UCSD-AML1 (cell line): ENCODE results near the gene RALA.

Experiments used
- DNase-seq: peaks from one replicate; lab custom pipeline; 2025; ENCODE audit not compliant: unreplicated experiment; lab: John Stamatoyannopoulos, UW

RALA gene, protein sequence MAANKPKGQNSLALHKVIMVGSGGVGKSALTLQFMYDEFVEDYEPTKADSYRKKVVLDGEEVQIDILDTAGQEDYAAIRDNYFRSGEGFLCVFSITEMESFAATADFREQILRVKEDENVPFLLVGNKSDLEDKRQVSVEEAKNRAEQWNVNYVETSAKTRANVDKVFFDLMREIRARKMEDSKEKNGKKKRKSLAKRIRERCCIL

DNA sequence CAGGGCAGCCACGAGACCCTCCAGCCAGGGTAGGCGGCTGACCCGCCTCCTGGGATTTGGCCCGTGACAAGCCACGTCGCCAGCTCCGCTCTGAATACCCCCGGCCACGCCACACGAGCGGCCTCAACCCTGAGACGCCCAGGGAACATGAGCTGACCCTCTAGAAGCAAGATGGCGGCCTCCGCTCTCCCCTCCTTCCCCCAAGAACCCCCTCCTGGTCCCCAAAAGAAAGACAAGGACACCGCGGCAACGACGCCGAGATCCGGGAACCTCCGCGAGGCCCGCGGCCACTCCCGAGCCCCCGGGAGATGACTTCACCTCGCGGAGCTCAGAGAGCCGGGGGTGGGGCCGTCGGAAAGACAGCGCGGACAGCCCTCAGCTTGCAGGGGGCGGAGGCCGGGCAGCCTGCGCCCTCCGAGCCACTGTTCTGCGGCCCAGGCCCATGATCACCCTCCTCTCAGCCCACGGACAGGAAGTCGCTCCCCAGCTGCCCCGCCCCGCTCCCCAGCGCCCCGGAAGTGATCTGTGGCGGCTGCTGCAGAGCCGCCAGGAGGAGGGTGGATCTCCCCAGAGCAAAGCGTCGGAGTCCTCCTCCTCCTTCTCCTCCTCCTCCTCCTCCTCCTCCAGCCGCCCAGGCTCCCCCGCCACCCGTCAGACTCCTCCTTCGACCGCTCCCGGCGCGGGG is at the start of gene RALA:
Gene RALA (plus strand): TSS at position 526 of the 685 bp plus-strand sequence. CDS start 63,096 bp downstream, outside the sequence.
- peak; percentile 86 for DNase-seq

DNA sequence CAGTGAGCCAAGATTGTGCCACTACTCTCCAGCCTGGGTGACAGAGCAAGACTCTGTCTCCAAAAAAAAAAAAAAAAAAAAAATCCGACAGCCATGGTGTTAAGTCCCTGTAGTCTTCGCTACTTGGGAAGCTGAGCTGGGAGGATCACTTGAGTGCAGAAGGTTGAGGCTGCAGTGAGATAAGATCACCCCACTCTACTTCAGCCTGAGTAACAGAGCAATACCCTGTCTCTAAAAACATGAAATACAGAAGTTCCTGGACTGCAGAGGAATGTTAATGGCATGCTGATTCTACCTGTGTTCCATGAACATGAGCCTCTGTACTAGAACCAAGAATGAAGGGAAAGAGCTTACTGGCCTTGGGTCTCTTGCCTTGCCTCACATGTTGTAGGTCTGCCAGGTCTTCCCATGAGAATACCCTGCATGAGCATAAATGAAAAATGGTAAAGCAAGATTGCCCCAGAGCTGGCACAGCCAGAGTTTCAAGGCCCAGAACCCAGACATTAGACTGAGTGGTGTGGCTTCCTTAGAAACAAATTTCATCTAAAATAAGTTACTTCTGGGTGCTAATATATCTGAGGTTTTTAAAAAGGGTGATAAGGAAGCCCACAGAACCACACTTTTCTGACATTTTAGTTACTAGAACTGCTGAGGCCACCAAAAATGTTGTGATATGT is 48.6 kb upstream of the RALA start:
- no peak for DNase-seq

DNA sequence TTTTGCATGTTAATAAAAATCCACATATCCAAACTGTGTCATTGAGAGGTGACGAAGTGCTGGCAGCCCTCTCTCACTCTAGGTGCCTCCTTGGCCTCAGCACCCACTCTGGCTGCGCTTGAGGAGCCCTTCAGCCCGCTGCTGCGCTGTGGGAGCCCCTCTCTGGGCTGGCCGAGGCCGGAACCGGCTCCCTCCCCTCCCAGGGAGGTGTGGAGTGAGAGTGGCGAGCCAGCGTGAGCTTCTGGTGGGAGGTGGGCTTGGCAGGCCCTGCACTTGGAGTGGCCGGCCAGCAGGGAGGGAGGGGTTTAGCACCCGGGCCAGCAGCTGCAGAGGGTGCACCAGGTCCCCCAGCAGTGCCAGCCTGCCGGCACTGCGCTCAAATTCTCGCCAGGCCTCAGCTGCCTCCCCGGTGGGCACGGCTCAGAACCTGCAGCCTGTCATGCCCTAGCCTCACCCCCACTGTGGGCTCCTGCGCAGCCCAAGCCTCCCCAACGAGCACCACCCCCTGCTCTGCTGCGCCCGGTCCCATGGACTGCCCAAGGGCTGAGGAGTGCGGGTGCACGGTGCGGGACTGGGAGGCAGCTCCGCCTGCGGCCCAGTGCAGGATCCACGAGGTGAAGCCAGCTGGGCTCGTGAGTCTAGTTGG is 46.0 kb upstream of the RALA start:
- DNase-seq: no peak

DNA sequence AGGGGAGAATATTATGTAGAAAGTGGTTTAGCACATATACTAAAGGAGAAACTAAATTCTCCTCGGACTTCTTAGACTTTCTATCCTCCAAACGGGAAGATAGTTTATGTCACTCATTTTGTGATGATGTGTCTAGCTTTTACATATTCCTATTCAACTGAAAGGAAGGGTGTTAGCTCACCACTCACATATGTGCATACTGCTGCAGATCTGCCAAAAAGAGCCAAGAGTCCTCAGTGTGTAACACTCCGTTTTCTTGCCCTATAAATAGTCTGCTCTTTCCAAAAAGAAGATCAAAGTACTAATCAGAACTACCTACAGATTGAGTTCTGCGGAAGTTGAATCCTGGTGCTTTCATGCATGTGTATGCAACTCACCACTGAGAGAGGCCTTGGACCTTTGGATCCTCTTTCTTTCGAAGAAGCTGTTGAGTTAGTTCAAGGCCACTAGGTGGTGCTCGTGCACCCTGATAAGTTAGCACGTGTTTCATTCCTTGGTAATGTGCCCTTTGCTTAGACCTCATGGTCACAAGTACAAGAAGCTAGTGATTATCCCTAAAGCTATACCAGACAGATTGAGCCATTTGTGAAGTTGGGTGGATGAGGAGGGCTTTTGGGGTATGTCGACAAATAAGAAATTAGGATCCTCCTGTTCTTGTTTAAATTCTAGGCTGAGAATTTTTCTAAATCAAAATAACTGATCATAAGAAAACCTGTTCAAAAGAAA is 43.1 kb upstream of the RALA start:
- peak; percentile 54 for DNase-seq

DNA sequence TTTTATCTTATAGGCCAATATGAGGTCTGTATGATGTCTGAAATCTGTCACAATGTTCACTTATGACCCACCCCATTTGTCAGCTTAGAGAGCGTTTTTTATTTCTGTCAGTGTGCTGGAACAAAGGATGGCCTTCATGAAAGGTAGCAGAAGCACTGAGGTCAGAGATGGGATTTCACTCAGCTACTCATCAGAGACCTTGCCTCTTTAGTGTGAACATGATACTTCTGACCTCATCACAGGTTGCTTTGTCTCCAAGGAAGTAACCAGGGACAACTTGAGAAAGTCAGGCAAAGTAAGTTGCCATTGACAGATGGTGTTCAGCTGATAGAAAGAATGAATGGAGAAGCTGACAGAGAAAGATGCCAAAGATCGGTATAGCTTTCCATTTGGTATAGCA is 40.8 kb upstream of the RALA start:
- no peak for DNase-seq

DNA sequence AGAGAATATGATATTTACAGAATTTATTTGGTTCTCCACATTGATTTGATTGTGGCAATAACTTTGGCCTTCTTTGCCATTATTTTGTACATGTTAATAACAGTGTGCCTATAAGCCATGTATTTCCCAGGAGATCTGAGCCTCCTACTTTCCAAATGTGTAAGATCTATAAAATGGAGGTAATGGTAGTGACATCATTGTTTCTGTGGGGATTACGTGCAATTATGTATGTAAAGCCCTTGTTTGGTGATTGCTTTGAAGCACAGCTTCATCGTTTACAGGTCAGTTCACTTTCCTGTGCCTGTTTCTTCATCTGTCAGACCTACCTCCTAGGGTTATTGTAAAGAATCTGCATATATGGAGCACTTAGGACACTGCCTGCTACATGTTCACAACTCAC is 39.8 kb upstream of the RALA start:
- no peak for DNase-seq

DNA sequence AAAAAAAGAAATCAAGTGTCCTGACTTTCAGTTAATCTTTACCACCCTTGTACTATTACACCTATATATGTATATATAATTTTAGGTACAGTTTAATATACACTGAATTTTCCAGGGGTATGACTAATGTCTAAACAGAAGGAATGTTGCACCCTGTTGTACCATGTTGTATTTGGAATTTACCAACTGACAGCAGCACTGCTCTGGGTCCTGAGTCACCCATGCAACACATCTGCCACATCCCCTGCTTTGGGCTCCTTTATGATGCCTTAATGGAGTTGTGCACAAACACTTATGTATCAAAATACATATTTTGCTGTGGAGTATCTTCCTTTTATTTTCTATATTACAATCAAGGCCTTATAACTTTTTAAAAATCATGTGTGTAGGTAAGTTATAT is 36.0 kb upstream of the RALA start:
- no peak for DNase-seq

DNA sequence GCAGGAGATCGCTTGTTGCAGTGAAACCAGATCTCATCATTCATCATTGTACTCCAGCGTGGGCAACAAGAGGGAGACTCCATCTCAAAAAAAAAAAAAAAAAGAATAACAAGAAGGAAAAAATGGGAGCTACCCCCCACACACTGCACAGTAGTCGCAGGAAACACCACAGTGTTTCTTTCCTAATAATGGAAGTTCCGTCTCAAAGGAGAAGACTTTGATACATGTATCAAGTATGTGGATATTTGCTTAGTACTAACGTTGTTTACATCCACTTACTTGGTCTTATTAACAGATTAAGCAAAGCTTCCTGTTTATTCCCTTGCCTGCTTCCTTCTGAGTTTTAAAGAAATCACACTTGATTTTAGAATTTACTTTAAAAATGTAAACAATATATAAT is 35.0 kb upstream of the RALA start:
- no peak for DNase-seq

DNA sequence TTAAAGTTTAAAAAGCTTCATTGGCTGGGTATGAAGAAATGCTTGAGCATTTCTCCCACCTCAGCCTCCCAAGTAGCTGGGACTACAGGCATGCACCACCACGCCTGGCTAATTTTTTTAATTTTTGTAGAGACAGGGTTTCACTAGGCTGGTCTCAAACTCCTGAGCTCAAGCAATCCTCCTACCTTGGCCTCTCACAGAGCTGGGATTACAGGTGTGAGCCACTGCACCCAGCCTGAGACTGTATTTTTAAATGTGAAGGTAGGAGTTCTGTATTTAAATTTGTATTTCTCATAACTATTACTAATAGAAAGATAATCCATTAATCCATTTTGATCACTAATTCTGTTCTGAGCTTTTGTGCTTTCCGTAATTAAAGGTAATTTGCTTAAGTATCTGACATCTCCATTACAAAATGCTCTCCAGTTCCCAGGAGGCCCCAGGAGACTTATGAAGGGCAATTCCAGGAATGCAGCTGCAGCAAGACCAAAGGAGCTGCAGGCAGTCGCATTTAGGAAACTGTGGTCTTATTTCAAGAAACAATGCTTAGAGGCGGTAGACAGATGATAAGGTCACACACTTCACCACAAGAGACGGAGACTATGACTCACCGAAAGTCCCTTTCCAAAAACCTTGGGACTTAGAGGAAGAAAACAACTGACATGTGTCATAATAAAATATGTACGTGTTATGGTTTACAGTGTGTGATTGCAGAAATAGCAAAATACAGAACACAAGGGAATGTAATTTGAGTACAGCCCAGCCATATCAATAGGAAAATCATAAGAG is 33.9 kb upstream of the RALA start:
- DNase-seq: peak; percentile 43

DNA sequence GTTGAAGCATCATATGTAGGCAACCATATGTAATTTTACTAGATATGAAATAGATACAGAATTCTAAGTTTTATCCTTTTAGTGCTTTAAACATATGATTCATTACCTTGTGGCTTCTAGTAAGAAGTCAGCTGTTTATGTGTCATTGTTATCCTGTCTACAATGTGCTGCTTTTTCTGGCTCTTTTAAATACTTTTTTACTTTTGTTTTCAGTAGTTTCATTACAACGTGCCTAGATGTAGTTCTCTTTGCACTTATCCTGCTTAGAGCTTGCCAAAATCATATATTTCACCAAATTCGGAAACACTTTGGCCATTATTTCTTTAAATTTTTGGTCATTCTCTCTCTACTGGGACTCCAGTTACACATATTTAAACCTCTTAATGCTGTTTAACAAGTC is 30.8 kb upstream of the RALA start:
- DNase-seq: no peak

DNA sequence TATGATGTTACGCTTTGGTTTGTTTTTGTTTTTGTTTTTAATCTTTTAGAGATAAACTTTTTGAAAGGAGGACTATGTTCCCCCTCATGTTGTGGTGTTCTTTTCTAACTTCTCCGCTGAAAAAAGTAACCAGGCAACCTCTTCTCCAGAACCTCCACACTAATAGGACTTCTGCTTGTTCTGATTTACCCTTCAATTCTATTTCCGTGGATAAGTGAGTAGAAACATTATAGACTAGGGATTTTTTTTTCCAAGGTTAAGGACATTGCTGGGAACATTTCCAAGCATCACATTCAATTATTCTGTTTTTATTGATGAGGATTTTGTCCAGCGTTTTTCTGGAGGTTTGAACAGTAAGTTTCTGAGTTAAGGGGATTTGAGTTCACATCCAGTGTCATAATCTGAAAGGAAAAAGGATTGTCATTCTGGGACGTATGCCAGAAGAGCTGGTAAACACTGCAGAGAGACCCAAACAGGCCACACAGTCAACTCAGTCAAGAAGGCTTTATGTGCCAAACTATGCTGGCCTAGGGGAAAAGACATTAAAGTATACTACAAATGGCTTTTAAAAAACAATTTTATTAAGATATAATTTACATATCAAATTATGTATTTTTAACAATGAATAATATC is 28.3 kb upstream of the RALA start:
- DNase-seq: no peak

DNA sequence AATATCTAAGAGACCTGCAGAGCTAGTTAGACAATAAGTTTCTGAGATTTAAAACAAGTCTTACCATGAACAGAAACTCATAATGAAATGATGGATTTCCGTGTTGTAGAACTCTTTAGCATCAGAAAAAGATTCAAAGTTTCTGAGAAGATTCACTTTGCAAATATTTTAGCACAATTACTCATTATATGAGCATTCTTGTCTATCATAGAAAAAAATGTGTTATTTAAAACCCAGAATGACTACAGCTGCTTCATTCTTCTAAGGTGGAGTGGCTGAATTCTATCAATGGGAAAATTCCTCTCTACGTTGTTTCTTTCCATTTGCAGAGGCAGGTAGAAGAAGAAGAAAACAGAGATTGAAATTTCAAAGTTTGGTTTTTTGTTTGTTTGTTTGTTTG is 21.0 kb upstream of the RALA start:
- DNase-seq: no peak

DNA sequence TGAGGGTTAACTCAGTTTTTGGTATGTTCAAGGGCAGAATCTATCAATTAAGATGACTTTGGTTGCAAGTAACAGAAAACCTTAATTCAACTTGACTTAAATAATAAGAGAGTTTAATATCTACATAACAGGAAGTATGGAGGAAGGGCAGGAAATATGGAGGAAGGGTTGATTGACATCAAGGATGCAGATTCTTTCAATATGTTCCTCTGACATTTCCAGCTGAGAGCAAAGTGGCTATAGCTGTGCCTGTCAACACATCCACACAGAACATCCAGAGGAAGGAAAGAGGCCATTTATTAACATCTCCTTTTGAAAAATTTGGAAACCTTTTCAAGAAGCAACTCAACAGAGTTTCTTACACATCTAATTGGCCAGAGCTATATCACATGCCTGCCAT is 19.4 kb upstream of the RALA start:
- no peak for DNase-seq

DNA sequence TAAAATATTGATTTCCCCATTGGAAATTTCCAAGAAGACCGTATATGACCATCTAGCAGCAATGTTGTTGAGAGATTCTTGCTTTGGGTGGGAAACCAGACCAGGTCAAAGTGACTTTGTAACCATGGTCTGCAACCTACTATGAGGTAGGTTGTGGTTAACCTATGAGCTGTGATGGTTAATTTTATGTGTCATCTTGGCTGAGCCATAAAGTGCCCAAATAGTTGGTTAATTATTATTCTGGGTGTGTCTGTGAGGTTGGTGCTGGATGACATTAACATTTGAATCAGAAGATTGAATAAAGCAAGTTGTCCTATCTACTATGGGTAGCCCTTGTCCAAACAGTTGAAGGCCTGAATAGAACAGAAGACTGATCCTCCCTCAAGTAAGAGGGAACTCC is 18.3 kb upstream of the RALA start:
- DNase-seq: no peak

DNA sequence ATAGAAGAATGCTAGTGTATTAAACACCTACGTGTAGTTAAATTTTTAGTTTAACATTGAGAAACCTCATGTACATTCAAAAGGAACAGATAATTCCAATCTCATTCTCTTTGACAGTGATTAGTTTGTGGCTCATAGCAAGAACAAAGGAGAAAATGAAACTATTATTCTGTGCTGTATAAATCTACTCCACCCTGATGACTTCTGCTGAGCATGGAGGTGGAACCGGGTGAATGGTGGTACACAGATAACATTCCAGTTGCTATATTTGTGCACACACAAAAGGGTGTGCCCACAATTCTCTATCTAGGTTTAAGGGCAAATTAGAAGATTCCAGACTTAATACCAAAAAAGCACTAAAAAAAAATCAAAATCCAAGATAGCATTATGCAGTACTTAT is 17.0 kb upstream of the RALA start:
- no peak for DNase-seq

DNA sequence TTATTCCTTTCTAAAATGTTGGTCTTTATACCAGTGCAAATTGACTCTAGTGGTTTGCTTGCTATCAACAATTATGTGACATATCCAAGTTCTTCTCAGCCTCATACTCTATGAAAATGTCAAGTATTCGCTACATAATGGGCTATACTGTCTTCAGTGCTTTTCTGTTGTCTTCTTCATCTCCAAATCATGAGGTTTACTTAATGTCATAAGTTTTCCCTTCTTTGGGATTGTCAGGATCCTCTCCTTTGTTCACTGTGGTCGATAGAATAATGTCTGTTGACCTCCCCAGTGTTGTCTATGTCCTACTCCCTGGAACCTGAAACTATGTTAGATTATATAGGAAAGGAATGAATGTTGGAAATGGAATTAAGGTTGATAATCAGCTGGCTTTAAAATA is 16.4 kb upstream of the RALA start:
- no peak for DNase-seq

DNA sequence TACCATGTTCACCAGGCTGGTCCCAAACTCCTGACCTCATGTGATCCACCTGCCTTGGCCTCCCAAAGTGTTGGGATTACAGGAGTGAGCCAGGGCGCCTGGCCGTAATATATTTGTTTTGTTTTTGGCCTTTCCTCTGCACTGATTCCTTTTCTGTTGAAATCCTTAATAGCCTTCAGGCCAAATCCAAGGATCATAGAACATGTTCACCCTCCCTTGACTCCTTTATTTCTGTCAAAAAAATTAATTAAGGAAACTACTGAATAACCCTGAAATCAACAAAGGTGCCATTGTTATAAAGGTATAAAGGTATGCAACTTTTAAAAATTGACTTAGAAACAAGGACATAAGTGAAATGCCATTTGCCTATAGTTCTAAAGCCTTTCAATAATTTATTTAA is 15.5 kb upstream of the RALA start:
- DNase-seq: no peak

DNA sequence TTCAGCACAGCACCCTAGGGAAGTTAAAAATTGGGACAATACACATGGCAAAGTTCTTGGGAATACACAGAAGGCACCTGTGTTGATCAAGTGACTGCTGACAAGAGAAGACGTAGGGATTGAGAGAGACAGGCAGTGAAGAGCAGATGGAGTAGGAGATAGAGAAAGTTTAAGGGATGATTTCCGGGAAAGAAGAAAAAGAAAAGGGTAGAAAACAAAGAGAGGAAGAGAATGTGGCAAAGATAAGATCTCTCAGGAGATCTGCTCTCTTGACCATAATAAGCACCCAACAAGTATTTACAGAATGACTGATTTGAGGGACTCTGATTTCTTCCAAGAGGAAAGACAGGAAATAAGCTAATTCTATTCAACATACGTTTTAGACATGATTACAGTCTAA is 15.1 kb upstream of the RALA start:
- DNase-seq: no peak

DNA sequence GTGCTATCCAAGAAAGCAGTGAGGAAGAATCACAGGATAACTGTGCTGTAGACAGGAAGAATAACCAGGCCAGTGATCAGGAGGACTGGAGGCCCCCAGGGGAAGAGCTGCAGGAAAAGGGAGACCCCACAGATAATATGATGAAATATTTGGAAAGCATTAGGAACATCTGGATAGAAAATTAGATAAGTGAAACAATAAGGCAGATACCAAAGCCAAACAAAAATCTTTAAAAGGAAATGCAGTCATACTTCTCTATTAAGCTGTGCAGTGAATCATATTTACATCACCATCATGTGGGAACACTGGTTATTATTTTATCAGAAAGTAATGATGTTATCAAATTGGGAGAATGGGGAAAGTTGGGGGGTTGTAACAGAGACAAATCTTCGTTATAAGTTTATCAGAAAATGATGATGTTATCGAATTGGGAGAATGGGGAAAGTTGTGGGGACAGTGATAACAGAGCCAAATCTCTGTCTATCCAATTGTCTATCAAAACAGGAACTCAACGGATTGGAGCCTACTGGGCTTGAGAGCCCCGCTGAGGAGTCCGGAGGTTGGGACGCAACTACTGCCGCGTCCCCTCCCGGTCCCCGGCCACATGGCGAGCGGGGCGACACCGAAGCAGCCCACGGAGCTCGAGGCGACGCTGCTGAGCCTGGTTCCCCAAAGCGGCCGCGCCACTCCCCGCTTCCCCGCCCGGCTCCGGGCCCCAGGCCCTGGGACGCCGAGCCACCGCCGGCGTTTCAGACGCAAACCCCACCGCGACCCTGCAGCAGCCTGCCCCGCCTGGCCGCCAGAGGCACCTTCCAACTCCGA is 14.0 kb upstream of the RALA start:
- no peak for DNase-seq
